Endothelial cell of umbilical vein (primary cell): ENCODE results near the gene SLC16A8.

Experiments
- EZH2 ChIP-seq: IDR thresholded peaks from 2 replicates; pipeline ENCODE4 v1.6.1; 2012; ENCODE audit warnings: borderline replicate concordance, low read depth, mild to moderate bottlenecking, moderate library complexity, low read length, inconsistent platforms; ENCODE audit not compliant: severe bottlenecking
- FOS ChIP-seq: IDR thresholded peaks from 2 replicates; pipeline ENCODE4 v1.6.1; 2011; ENCODE audit warnings: mild to moderate bottlenecking, low read length, moderate library complexity, borderline replicate concordance; ENCODE audit not compliant: insufficient read depth
- GATA2 ChIP-seq: IDR thresholded peaks from 2 replicates; pipeline ENCODE4 v1.7.0; 2011; ENCODE audit warnings: low read depth, mild to moderate bottlenecking, moderate library complexity, mixed read lengths, low read length; ENCODE audit not compliant: insufficient read length, insufficient read depth
- JUN ChIP-seq: IDR thresholded peaks from 2 replicates; pipeline ENCODE4 v1.6.1; 2011; ENCODE audit warnings: borderline replicate concordance, low read depth; ENCODE audit not compliant: insufficient read length, insufficient read depth
- MYC ChIP-seq: IDR thresholded peaks from one replicate; pipeline ENCODE4 v1.6.1; 2011; ENCODE audit warnings: mild to moderate bottlenecking, low read depth, low read length
- POLR2A ChIP-seq: IDR thresholded peaks from 2 replicates; pipeline ENCODE4 v1.6.1; 2012; ENCODE audit warnings: low read depth, mild to moderate bottlenecking, control low read depth, low read length
- POLR2AphosphoS5 ChIP-seq: IDR thresholded peaks from 2 replicates; pipeline ENCODE4 v1.6.1; 2012; ENCODE audit warnings: low read depth, mild to moderate bottlenecking, control low read depth, low read length, moderate library complexity; ENCODE audit not compliant: insufficient read depth
- TF ChIP-seq, protein P1 (sequence below), 2 donors: IDR thresholded peaks; 1 replicate in 1 of 2; 2 replicates in 1 of 2; pipeline ENCODE4 v1.5.1; 2011; ENCODE audit warnings: low read length in 2 of 2, mild to moderate bottlenecking in 2 of 2, moderate library complexity in 2 of 2, control low read depth in 1 of 2, inconsistent platforms in 1 of 2, low read depth in 1 of 2; ENCODE audit not compliant: insufficient read depth in 1 of 2; ENCODE audit errors: extremely low read depth in 1 of 2
- TF ChIP-seq, protein P2 (sequence below): IDR thresholded peaks from 2 replicates; pipeline ENCODE4 v1.6.1; 2011; ENCODE audit not compliant: insufficient read depth, insufficient read length

DNA sequence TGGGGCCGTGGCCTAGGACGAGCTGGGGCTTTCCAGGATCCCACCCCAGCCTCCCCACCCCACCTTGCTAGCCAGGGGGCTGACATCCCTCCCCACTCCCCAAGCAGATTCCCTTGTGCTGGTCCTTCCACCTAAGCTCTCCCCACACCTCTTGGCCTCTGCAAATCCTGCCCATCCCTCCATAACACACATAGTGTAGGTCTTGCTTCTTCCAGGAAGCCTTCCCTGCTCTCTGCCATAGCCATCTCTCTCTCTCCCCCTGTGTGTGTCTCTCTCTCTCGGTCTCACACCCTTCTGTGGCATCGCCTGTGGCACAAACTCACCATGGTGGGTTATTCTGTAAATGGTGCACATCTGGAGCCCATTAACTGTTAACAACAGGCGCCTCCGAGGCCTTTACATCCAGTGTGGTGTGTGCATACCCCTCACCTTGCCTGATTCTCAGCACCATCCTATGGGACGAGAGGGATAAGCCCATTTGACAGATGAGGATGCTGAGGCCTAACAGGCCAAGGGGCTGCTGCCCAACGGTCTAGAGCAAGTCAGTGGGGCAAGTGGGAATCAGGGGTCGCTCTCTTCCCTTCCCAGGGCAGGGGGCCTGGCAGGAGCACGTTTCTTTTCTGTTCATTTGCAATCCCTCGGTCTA, 49.0 kb downstream of the SLC16A8 start:
- TF ChIP-seq POLR2A = no peak
- TF ChIP-seq, protein P1, sequence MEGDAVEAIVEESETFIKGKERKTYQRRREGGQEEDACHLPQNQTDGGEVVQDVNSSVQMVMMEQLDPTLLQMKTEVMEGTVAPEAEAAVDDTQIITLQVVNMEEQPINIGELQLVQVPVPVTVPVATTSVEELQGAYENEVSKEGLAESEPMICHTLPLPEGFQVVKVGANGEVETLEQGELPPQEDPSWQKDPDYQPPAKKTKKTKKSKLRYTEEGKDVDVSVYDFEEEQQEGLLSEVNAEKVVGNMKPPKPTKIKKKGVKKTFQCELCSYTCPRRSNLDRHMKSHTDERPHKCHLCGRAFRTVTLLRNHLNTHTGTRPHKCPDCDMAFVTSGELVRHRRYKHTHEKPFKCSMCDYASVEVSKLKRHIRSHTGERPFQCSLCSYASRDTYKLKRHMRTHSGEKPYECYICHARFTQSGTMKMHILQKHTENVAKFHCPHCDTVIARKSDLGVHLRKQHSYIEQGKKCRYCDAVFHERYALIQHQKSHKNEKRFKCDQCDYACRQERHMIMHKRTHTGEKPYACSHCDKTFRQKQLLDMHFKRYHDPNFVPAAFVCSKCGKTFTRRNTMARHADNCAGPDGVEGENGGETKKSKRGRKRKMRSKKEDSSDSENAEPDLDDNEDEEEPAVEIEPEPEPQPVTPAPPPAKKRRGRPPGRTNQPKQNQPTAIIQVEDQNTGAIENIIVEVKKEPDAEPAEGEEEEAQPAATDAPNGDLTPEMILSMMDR (IDR thresholded peaks at IDR 0.05; ENCODE audit: extremely low read depth in 1 of 2, insufficient read depth in 1 of 2, low read depth in 1 of 2, low read length in 2 of 2) = no peak
- TF ChIP-seq MYC = no peak
- no peak for TF ChIP-seq POLR2AphosphoS5
- TF ChIP-seq EZH2 = no peak
- no peak for TF ChIP-seq JUN
- TF ChIP-seq, protein P2, sequence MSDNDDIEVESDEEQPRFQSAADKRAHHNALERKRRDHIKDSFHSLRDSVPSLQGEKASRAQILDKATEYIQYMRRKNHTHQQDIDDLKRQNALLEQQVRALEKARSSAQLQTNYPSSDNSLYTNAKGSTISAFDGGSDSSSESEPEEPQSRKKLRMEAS = no peak
- no peak for TF ChIP-seq FOS
- no peak for TF ChIP-seq GATA2
